NCI-H748 (cell line): ENCODE measurements around the gene CCDC83.

ENCODE experiments used
- DNase-seq: peaks from one replicate; lab custom pipeline; 2025; ENCODE audit not compliant: unreplicated experiment; lab: John Stamatoyannopoulos, UW

Gene CCDC83

DNA sequence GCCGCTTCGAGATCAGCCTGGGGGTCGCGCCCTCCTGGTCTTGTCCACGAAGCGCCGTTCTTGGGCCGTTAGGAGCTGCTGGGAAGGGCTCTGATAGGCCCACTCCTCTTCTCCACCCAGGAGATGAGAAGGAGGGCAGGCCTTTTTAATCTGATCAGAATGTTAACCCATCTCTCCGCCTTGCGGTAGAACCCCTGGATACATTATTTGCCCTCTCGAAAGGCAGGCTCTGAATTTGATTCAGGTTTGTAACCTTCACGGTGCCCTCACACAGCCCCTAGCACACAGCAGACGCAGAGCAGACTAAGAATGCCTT is at the start of gene CCDC83:
CCDC83 (plus strand) TSS at position 43 of the 316 bp plus-strand sequence. CDS start 9,741 bp downstream, outside the sequence.
- DNase-seq = no peak

DNA sequence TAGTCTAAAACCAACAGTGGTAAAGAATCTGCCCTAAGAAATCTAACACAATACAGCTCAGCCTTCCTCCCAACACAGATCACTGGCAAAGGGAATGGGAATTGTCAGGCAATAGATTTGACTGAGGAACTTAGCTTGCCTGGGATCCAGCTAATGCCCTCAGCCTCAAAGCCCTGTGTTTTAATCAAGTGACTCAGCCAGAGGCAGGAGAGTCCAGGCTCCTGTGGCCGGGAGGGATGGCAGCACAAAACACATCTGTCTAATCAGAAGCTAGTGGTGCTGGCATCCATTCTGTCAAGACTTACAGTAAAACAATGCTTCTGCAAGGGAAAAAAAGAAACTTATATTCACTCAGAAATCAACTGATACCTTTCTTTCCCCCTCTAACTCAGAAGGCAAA is 49.8 kb upstream of the CCDC83 start:
- no peak for DNase-seq

DNA sequence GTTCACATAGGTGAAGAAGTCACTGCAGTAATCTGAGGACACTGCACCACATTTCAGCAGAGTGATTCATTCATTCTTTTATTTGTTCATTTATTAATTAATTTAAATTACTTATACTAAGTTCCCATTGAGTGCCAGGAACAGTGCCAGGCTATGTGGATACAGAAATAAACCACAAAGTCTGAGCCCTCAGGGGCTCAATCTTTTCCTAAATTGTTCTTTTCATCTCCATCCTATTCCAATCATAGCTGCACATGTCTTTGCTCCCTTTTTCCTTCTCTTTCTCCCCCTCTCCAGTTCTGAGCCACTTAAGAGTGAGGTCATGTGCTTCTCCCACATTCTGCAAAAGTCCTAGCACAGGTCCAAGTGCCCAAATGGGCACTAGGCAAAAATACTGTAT is 49.2 kb upstream of the CCDC83 start:
- DNase-seq = no peak

DNA sequence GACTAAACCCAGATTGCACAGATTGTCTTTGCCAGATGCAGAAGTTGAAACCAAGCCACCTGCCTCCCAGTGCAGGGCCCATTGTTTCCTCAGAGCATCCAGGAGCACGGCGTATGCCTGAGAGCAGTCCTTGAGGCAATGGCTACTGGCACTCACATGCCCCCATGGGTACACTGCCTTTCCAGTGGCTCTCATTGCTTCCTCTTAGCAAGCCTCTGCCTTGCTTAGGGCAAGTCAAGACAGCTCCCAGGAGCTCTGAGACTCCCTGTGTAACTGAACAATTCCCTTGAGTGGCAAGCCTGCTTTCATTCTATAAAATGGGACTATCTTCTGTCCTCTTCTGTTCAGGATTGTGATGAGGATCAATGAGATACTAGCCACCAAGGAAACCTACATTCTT is 48.3 kb upstream of the CCDC83 start:
- no peak for DNase-seq

DNA sequence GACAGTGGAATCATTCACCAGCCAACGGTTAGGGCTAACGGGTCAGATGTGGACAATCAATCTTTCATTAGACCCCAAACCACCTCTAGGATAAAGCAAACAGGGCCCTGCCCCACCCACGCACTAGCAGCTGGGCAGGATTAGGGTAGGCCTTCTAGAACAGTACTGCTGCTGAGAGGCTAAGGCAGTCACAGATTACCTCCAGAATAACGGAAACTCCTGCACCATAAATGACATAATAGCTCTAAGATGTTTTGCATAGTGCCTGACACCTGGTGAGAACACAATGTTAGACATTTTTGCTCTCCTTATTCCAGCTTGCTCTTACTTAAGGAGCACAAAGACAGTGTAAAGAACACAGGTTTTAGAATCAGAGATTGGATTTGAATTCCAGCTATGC is 46.0 kb upstream of the CCDC83 start:
- DNase-seq = no peak

DNA sequence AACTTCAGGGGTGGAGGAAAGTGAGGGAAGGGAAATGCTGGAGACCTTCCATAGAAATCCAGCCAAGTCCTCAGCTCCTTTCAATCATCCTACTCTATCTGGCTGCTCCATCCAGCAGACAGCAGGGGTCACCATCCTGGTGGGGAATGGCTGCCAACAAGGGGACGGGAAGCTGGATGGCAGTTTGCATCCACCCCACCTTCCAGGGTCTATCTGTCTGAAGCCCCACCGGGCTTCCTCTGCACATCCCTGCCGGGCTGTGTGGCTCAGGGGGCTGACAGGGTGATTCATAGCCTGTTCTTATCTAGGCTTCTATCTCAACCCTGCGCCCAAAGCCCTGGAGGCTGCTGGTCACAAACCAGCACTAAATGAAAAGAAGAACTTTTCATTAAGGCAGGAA is 45.3 kb upstream of the CCDC83 start:
- DNase-seq = no peak

DNA sequence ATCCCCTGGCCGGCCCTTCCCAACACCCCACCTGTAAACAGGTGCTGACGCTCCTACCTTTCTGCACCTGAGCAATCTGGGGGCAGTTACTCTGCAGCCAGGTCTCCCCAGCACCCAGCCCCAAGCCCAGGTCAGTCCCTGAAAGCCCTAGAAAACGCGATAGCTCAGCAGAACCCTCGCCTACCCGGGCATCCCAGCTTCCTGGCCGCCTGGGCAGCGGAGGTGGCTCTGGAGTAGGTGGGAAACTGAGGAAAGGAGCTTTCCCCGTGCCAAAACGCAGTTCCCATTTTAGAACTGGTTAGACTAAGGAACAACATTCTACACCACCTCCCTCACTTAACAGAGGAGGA is 44.7 kb upstream of the CCDC83 start:
- no peak for DNase-seq

DNA sequence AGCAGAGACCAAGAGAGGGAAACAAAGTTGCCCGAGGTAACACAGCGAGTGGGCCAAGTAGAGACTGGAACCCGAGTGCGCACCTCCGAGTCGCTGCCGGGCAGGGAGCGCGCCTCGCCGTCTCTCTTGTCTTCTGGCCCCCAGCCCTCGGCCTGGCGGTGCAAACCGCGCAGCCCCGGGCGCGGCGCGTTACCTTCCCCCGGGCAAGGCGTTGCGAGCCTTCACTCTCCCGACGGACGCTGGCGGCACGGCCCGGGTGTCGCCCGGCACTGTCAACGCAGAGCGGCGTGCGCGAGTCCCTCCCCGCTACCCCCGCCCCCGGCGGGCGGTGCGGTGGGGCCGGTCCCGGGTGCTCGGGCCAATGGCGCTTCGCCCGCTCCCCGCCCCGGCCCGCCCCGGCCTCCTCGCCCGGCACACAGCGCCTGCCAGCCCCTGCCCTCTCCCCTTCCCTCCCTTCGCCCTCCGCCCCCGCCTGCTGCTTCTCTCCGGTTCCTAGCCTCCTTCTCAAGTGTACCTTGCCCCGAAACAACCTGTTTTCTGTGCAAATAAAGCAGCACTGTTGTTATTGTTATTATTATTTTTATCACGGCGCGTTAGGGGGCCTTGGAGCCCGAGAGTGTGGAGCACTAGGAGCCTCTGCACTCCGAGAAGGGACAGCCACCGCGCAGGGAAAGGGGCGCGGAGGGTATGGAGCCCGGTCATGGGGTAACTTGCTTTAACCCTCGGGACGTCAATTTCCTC is 44.1 kb upstream of the CCDC83 start, which contains the start of gene SYTL2:
SYTL2 (minus strand) TSS at position 271 of the 741 bp plus-strand sequence. CDS start 53,416 bp downstream, outside the sequence.
- peak; percentile 63 for DNase-seq

DNA sequence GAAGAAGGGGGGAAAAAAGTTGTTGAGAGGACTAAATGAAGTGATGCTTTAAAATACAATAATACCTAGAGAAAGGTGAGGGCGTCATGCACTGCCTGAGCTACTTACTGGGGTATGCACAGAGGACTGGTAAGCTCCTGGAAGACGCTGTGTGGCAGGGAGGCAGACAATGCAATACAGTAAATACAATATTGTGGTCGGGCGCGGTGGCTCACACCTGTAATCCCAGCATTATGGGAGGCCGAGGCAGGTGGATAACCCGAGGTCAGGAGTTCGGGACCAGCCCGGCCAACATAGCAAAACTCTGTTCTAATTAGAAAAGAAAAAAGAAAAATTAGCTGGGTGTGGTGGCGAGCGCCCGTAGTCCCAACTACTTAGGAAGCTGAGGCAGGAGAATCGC is 43.6 kb upstream of the CCDC83 start:
- no peak for DNase-seq

DNA sequence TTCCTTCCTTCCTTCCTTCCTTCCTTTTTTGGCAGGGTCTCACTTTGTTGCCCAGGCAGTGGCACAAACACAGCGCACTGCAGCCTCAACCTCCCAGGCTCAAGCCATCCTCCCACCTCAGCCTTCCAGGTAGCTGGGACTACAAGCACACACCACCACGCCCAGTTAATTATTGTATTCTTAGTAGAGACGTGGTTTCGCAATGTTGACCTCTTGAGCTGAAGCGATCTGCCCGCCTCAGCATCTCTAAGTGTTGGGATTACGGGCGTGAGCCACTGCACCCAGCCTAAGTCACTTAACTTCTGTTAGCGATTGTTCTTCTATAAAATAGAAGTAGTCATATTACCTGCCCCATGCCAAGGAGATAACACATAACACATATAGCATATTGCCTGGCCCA is 41.5 kb upstream of the CCDC83 start:
- DNase-seq = peak; percentile 59

DNA sequence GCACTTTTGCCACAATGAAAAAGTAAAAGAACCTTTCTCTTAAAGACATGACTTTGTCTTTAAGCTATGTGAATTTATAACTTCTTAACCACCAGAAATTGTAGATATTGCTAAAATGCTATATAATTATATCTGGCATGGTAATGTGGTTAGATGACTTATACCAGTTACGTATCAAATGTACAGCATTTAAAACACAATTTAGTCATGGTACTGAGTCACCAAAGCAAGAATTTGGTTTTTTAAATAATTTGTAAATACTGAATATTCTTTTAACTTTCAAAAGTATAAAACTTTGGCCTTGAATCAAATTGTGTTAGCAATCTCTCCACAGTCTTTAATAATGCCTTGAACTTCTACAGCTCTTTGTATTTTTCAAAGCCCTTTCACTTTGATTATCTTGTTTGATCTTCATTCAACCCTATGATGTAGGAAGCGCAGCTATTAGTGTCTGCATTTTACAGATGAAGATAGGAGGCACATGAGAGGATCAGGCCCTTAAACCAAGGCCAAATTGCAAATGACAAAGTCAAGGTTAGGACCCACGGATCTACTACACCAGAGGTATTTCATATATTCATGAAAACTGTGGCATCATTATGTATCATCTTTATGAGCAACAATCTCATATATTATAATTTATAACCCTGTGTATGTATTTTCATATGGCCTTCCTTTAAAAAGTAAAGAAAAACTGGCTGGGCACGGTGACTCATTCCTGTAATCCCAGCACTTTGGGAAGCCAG is 39.8 kb upstream of the CCDC83 start:
- DNase-seq = no peak

DNA sequence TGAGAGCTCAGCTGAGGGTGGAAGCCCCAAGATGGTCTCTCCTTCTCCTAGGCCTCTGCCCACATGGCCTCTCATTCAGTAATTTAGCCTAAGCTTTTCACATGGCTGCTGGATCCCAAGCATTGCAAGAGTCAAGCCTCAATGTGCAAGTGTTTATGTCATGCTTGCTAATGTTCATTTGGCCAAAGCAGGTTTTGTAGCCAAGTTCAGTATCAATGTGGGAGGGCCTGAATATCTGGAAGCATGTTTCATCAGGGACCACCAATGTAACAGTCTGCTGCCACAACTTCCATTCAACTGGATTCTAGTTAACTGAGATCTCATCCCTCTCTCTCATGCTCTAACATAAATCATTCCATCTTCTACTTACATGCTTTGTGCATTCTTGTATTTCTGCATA is 35.7 kb upstream of the CCDC83 start:
- DNase-seq = no peak

DNA sequence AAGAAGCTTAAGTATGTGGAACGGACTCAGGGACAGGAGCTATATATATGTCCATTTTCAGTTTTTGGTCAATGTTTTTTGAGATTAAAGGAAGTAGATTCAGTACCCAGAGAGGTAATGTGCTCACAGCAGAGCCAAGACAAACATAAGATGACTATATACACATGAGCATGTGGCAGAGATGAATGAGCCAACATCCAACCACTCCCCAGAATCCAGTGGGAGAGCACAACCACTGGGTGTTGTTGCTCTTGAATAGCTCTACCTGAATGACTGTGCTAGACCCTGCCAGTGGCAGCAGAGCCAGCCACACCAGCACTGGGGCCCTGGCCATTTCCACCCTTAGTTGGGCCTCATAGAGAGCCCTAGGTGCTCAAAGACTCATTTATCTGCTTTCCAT is 33.5 kb upstream of the CCDC83 start:
- DNase-seq = no peak

DNA sequence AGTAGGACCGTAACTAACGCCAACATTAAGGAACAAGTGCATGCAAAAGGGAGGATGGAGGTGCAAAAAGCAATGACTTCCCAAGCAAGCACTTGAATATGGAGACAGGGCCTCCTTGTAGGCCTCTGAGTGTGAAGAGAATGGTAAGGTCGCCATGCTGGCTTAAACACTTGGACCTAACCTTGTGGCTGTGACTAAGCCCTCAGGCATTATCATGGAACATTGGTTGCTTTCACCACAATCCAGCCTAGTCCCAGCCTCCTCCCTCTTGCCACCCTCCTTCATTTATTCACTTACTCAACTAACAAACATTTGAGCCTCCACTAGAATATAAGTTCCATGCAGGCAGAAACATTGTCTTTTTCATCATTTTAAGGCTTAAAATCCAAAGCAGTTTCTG is 32.4 kb upstream of the CCDC83 start:
- no peak for DNase-seq

DNA sequence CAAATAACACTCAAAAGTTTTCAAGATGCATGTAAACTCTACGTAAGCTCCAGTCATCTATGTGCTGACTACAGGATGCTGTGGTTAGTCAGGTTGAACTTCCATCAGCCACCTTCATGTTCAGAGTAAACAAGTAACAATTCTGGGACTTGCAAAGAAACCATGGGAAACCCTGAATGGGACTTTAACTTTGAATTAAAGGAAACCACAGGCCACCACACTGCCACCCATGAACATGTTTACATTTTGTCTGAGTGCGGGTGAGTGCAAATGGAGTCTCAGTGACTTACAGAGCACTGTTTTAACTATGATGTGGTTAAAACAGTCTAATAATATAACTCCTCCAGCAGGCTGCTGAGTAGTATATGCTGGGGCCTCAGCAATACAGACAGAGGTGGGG is 31.4 kb upstream of the CCDC83 start:
- DNase-seq = no peak

DNA sequence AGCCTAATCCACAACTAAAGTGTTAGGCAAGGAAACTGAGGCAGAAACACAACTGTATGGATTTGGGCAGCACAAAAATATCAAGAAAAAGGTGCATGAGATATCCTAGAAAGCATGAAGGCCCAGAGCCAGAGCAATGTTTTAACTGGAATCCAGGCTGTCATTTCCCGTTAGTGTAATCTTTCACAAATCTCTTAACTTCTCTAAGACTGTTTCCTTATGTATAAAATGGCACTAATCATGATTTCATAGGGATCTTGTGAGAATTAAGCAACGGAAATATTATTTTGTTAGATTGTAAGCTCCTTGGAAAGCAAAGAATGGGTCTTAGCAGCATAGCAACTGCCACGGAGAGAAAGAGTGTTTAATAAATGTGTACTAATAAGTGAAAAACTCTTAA is 29.6 kb upstream of the CCDC83 start:
- DNase-seq = no peak

DNA sequence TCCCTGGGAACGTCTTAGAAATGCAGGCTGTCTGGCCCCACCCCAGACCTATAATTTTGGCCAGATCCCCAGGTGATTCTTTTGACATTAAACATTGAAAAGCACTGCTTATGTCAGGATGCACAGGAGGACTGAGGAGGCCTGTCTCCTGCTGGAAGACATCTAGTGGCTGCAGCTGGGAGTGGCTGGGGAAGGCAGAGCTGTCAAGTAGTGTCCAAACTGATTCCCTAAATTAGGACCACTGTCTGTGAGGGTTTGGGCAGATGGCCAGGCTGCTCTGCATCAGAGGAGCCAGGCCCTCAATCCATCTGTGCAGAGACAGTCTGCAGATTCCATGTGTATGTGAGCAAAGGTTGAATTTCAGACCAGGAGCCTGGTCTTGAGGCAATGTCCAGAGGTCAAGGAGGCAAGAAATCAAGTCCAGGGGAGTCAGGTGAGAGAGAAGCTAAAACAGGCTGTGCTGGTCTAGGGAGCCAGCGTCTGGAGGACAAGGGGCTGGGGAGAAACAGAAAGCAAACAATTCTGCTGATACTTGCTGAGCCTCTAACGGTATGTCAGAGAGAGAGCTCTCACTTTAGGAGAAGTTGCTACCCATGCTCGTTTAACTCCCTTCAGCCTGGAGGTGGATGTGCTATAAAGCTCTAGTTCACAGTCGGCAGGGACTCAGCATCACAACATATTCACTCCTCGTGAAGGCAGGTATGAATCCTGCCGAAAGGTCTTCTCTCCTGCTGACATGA is 28.9 kb upstream of the CCDC83 start:
- DNase-seq = peak; percentile 1

DNA sequence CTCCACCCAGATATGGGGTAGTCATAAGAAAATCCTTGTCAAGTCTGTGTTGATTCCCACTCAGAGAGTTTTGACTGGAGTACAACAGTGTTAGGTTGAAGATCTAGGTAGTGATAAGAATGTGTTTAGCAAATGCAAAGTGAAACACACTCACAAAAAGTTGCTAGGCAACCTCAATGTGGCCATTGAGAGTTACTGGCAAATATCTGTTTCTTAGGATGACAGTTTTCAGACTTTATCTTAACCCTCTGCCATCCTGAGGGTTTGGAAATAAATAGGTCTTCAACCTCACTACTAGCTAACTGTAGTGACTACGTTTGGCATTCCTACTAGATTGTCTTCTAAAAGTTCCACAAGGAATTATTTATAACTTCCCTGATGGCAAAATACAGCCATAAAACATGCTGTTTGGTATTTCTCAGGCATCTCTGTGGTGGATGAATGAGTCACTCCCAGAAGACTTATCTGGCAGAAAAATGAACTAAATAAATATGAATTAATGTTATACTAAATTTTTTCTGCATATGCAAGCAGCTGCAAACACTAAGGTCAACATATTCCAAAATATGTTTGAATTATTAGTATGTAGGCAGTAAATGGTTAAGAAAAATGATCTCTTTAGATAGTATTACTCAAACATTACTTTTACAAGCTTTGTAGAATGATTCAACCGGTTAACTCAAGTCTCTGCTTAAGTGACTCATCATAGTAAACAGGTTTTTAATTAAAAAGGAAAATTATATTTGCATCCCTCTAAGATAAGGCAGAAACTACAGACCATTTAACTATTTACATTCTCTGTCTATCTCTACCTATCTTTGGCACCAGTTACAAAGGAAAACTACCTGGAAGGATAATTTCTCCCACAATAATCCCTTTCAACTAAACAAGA is 27.2 kb upstream of the CCDC83 start:
- no peak for DNase-seq

DNA sequence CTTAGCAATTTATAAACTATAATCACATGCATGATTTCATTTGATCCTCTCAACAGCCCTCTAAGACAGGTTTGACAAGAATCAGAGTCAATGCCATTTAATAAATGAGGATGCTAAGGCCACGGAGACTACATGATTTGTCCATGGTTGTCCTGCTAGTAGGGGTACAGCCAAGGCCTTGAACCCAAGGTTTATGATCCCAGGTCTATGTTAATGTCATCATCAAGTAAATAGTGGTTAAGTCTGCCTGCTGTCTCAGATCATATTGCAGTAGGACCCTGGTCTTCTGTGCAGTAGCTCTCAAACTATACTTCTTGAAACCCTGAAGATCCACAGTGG is 26.6 kb upstream of the CCDC83 start:
- peak; percentile 5 for DNase-seq

DNA sequence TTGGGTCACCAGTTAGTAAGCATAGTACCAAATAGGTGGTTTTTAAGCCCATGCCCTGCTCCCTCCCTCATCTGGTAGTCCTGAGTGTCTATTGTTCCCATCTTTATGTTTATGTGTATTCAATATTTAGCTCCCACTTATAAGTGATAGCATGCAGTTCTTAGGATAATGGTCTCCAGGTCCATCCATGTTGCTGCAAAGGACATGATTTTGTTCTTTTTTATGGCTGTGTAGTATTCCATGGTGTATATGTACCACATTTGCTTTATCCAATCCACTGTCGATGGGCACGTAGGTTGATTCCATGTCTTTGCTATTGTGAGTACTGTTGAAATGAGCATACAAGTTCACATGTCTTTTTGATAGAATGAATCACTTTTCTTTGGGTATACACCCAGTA is 26.0 kb upstream of the CCDC83 start:
- DNase-seq = no peak

DNA sequence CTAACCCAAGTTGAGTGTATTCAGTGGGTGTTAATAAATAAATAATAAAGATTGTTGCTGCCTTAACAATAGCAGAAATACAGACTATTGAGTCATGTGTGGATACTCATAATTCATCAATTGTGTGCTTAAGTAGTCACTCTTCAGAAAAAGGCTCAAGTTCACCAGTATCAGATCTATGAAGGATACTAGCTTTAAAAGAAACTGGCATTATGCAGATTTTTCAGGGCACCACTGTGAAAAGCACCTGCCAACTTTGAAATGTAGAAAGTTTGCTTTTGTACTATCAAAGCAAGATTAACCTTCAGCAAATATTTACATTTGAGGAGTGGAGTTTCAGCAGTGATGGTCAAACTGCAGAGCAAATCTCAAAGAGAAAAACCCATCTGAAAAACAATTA is 24.1 kb upstream of the CCDC83 start:
- peak; percentile 50 for DNase-seq
